GM23248 (cell line): ENCODE measurements around the gene LSAMP.

Experiments
- EZH2 ChIP-seq: fragments of 200-600 bp; sonication (generic); IDR thresholded peaks from 2 replicates; pipeline ENCODE4 v1.6.1; 2018; ENCODE audit warnings: antibody characterized with exemption, mild to moderate bottlenecking; ENCODE audit not compliant: insufficient read depth, poor library complexity, severe bottlenecking
- EZH2phosphoT487 ChIP-seq: fragments of 200-600 bp; sonication (generic); IDR thresholded peaks from 2 replicates; pipeline ENCODE4 v1.6.1; 2018; ENCODE audit warnings: antibody characterized with exemption, moderate library complexity, mild to moderate bottlenecking, low read depth; ENCODE audit not compliant: insufficient read depth

- TF ChIP-seq EZH2 (no peak), EZH2phosphoT487 (no peak)
Measured at GRCh38 chr3:116300226-116300625, 145.1 kb downstream of the LSAMP start.
